HG02884 (cell line): Measurements from ENCODE around the gene HCAR3.
"Not testable (repeated sequence)": the region's sequence is repeated elsewhere in the genome, so short reads cannot be mapped to it uniquely, and the experiment has no call there.

Experiments
- ATAC-seq: cut with Tn5 transposase; IDR thresholded peaks from one replicate; pipeline ENCODE4 v1.9.1; 2021; ENCODE audit warnings: mild to moderate bottlenecking, moderate library complexity; ENCODE audit not compliant: unreplicated experiment

The HCAR3 gene

DNA sequence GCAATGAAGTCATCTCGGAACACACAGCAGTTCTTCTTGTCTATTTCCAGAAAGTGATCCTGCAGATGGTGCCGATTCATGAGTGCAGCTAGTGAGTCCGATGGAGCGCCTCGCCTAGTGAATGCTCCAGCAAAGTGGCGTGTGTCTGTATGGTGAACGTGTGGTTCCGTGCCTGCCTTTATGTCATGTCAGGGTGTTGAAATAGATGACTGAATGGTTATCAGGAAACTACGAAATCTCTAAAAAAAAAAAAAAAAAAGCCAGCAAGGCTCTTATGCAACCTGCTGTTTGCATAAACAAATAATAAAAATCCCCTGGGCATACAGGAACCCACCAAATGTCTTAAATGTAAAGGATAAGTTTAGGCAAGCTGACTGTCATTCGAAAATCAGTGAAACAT lies at the start of gene HCAR3:
Gene HCAR3 (minus strand): TSS at position 154 of the 400 bp plus-strand sequence. CDS start 74 bp downstream, at position 80.
- not testable (repeated sequence) for ATAC-seq

- ATAC-seq, result no peak
Measured at GRCh38 chr12:122757568-122757967, 41.0 kb upstream of the HCAR3 start.

GRCh38 chr12:122754790-122755189 lies 38.2 kb upstream of the HCAR3 start:
- ATAC-seq, result no peak

DNA sequence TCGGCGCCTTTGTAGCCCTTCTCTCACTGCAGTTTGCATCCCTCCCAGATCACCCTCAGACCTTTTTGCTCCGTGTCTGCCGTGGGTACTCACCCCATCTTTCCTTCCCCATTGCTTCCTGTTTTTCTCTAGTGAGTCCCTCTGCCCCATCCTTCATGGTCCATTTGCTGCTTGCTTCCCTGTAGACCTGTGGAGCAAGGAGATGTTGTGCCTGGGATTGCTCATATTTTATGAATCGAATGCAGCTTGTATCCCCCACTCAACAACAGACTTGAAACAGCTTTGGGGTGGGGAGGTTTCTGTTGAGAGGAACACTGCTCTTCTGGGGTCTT lies 36.7 kb upstream of the HCAR3 start:
- ATAC-seq, result no peak

GRCh38 chr12:122752464-122753318 lies 36.1 kb upstream of the HCAR3 start, which contains the start of gene DENR:
TSS of gene DENR (plus strand) at chr12:122752824. CDS start at chr12:122753702, 878 bp downstream.
- peak; percentile 89 for ATAC-seq

DNA sequence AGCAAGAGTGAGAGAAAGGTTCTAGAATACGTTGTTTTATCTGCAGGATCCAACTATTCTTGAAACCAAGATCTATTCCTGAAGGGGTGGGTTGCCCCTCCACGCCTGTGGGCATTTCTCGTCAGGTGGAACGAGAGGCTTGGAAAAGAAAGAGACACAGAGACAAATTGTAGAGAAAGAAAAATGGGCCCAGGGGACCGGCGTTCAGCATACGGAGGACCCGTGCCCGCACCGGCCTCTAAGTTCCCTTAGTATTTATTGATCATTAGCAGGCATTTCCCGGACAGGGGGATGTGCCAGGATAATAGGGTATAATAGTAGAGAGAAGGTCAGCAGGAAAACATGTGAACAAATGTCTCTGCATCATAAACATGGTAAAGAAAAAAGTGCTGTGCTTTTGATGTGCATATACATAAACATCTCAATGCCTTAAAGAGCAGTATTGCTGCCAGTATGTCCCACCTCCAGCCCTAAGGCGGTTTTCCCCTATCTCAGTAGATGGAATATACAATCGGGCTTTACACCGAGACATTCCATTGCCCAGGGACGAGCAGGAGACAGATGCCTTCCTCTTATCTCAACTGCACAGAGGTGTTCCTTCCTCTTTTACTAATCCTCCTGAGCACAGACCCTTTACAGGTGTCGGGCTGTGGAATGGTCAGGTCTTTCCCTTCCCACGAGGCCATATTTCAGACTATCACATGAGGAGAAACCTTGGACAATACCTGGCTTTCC lies 34.3 kb upstream of the HCAR3 start:
- ATAC-seq, result not testable (repeated sequence)

- ATAC-seq, result no peak
Measured at GRCh38 chr12:122749569-122750332, 33.1 kb upstream of the HCAR3 start.

GRCh38 chr12:122747224-122748135 lies 30.9 kb upstream of the HCAR3 start:
- no peak for ATAC-seq

GRCh38 chr12:122743895-122744525 lies 27.4 kb upstream of the HCAR3 start:
- ATAC-seq, result no peak

DNA sequence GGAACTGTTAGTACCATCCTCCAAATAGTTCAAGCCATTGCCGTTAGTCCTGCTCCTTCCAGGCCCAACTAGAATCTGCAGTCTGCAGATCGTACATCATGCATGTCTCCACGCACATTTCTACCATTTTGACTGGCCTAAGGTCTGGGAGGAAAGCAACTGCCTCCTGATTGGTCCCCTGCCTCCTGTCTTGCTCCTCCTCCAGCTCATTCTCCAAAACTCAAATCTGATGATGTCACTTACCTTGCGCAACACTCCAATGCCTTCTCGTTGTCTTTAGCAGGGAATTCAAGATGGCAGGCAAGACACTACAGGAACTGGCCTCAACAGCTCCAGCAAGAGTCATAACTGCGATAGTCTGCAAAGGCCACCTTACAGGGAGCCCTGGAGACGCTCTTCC lies 23.7 kb upstream of the HCAR3 start:
- no peak for ATAC-seq

DNA sequence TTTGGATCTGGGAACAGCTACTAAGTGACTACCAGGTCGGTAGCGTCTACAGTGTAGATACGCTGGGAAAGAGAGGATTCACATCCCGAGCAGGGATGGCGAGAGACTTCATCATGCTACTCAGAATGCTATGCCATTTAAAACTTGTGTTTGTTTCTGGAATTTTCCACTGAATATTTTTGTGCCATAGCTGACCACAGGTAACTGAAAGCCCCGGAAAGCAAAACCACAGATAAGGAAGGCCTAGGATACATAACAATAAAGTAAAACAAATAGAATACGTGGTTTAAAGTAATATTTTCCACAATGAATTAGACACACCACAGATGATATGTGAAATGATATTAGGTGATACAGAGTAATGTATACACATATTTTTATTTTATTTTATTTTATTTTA lies 22.0 kb upstream of the HCAR3 start:
- no peak for ATAC-seq

GRCh38 chr12:122732611-122733010 lies 16.0 kb upstream of the HCAR3 start:
- ATAC-seq, result no peak

DNA sequence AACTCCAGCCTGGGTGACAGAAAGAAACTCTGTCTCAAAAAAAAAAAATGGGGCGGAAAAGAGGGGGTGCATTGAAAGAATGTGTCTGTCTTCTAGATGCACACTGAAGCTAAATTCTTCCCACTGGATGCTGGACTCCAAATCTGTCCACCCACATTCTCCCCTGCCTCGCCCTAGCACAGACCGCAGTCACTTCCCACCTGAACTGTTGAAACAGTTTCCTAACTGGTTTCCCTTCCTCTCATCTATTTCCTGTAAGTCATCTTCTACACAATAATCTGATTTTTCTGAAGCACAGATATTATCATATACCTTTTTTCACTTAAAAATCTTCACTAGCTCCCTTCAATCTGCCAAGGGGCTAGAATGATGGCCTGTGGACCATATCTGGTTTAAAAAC lies 15.6 kb upstream of the HCAR3 start:
- no peak for ATAC-seq

DNA sequence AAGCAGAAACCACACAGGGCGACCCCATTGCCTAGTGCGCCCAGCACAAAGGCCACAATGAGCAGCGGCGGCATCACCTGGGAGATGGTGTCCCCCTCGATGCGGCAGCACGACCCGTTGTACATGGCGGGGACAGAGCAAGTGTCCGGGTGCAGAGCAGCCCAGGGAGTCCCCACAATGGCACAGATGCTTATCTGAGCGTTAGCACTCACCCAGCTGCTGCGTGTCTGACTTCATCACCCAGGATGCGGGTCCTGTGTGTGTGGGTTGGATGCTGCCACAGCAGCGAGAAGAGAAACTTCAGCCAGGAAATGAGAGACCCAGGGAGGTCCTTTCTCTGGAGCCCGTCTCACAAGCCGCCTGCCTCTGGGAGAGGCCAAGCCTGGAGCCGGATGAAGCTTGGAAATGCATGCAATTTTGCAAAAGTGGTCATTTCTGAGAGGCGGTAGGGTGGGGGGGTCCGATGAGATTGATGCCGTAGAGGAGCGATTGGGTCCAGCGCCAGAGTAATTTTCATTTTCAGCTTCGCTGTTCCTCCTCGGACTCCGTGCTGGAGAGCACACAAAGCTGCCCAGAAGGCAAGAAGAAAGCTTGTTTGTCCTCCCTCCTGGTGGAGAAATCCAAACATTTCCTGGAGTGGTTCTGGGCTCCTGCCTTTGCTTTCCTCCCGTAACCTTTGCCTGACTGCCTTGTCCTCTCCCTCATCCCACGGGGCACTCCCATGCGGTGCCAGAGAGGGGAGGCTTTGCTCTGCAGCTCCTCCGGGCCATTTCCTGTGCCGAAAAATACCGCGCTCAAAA lies 13.8 kb upstream of the HCAR3 start, which contains the start of gene HCAR1:
Gene HCAR1 (minus strand): TSS at position 630 of the 800 bp plus-strand sequence. CDS start 505 bp downstream, at position 125.
- ATAC-seq, result no peak

GRCh38 chr12:122729583-122730214 lies 13.1 kb upstream of the HCAR3 start:
- ATAC-seq, result no peak

- no peak for ATAC-seq
Measured at GRCh38 chr12:122726080-122726558, 9.5 kb upstream of the HCAR3 start.

DNA sequence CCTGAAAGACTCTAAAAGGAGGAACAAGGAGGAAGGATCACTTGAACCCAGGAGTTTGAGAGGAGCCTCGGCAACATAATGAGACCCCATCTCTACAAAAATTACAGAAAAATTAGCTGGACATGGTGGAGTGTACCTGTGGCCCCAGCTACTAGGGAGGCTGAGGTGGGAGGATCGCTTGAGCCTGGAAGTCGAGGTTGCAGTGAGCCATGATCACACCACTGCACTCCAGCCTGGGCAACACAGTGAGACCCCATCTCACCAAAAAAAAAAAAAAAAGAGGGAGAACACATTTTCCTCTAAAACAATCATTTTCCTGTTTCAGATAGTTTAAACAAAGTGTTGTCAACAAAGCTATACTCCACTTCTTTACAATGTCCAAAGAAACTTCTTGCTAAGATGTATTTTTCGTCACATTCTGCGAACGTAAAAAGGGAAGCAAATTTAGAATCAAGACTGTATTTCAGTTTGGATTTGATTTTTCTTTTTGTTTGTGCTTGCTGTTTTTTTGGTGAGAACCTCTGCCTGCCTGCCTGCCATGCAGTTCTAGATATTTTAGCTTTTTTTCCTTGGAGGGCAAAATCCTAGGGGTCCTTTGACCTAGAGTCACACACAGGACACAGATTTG lies 9.0 kb upstream of the HCAR3 start:
- no peak for ATAC-seq
